Measurements from ENCODE around the gene SPINK2.

- TF ChIP-seq, protein P1, sequence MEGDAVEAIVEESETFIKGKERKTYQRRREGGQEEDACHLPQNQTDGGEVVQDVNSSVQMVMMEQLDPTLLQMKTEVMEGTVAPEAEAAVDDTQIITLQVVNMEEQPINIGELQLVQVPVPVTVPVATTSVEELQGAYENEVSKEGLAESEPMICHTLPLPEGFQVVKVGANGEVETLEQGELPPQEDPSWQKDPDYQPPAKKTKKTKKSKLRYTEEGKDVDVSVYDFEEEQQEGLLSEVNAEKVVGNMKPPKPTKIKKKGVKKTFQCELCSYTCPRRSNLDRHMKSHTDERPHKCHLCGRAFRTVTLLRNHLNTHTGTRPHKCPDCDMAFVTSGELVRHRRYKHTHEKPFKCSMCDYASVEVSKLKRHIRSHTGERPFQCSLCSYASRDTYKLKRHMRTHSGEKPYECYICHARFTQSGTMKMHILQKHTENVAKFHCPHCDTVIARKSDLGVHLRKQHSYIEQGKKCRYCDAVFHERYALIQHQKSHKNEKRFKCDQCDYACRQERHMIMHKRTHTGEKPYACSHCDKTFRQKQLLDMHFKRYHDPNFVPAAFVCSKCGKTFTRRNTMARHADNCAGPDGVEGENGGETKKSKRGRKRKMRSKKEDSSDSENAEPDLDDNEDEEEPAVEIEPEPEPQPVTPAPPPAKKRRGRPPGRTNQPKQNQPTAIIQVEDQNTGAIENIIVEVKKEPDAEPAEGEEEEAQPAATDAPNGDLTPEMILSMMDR (IDR thresholded peaks at IDR 0.05), result no peak
- TF ChIP-seq POLR2A (IDR thresholded peaks at IDR 0.05), result no peak
Measured at GRCh38 chr4:56803471-56803870, 18.0 kb downstream of the SPINK2 start.

Data from body of pancreas (tissue), 4 donors.